Uterus (tissue), 2 donors: Measurements from ENCODE around the gene RIMBP3C.
"Not testable (repeated sequence)": the region's sequence is repeated elsewhere in the genome, so short reads cannot be mapped to it uniquely, and the experiment has no call there.

ENCODE experiments used
- POLR2A ChIP-seq, 2 donors: fragments of 450-650 bp; IDR thresholded peaks; one replicate each; pipeline ENCODE4 v1.6.1; 2016; ENCODE audit warnings: antibody characterized with exemption in 2 of 2, mild to moderate bottlenecking in 1 of 2, moderate library complexity in 1 of 2
- TF ChIP-seq, protein P1 (sequence below), 4 experiments: fragments of 200-600 bp in 2 of 4; fragments of 450-650 bp in 2 of 4; sonication (generic) in 2 of 4; IDR thresholded peaks; one replicate each; pipeline ENCODE4 v1.5.1; 2016 to 2019; ENCODE audit warnings: antibody characterized with exemption in 4 of 4, mild to moderate bottlenecking in 2 of 4, moderate library complexity in 1 of 4

DNA sequence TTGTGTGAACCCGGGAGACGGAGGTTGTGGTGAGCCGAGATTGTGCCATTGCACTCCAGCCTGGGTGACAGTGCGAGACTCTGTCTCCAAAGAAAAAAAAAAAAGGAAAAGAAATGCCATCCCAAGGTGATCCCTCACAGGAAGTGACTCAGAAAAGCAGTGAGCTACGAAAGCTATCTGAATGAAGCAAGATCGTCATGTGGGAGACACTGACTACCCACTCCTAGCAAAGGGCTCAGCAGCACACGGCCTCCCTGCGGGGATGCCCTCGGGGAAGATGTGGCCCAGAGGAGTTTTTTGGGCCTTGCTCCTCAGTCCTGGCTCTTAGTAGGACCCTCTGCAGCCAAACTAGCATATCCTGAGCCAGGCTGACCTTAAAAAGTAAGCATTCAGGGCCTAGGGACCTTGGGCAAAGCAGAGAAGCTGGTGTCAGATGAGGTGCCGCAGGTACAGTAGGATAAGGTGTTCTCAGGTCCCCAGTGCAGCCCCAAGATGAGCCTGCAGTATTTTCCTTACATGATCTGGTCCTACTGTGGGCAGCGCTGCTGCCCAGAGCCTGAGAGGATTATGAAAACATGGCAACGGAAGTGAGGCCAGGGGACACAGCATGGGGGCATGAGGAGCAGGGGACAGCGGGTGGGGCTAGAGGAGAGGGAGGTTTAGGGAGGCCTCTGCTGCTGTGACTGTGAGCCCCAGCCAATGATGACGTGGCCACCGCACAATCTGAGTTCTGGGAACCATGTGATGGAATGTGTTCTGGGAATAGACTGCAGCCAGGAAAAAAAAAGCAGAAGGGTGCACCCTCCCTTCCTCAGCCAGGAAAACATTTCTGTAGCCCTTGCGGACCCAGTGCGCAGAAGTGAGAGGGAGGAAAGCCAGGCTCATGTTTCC is 6.6 kb downstream of the RIMBP3C start:
- not testable (repeated sequence) for TF ChIP-seq POLR2A (IDR thresholded peaks at IDR 0.05)
- TF ChIP-seq, protein P1, sequence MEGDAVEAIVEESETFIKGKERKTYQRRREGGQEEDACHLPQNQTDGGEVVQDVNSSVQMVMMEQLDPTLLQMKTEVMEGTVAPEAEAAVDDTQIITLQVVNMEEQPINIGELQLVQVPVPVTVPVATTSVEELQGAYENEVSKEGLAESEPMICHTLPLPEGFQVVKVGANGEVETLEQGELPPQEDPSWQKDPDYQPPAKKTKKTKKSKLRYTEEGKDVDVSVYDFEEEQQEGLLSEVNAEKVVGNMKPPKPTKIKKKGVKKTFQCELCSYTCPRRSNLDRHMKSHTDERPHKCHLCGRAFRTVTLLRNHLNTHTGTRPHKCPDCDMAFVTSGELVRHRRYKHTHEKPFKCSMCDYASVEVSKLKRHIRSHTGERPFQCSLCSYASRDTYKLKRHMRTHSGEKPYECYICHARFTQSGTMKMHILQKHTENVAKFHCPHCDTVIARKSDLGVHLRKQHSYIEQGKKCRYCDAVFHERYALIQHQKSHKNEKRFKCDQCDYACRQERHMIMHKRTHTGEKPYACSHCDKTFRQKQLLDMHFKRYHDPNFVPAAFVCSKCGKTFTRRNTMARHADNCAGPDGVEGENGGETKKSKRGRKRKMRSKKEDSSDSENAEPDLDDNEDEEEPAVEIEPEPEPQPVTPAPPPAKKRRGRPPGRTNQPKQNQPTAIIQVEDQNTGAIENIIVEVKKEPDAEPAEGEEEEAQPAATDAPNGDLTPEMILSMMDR (IDR thresholded peaks at IDR 0.05): not testable (repeated sequence)
